ENCODE measurements around the gene DLG2. TPM values are rescaled to one million over a fixed set of nuclear protein-coding genes. Genes with fewer than 3 reads are reported as not detected.

DLG2 gene
- total and polyA plus RNA-seq, 2 of the 8 experiments (the other 6 are each of a cell fraction or from before 2014, with no cell fraction given): 1.7 to 14.3 TPM

DNA sequence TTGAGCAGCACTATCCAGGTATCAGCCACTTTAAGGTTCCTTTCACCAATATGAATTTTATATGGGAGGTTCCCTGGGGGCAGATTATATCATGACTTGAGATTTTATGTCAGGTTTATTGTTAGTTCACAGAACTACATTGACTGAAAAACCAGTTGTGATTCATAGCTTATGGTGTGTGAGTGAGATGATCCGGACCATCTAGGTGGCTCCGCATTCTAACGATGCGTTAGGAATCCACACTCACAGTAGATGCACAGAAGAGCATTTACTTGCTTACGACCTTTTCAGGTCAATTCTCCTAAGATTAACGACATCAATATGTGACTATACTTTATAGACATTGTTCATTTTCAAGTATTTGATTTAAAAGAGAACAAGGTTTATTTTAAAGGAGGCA is 1356.7 kb downstream of the DLG2 start:
- ChIA-PET CTCF (ENCODE audit: partially characterized antibody) (interaction anchor here (1.1 to 1.5 kb wide), 2 partner anchors 21 to 168 kb away, joined by 3 to 4 read pairs; no protein-coding TSS in a partner anchor), POLR2A (ENCODE audit: partially characterized antibody) (no interaction called here)
- no peak overlapping the region for H3K56ac ChIP-seq (replicated peaks; ENCODE audit: insufficient read length, low read depth, low read length)
- no peaks in the 10 kb centered on the region for H3K36me3 ChIP-seq (ENCODE audit: control insufficient read depth in 2 of 4, insufficient read depth in 4 of 4, low read length in 3 of 4)
- no peaks in the 10 kb centered on the region for H3K79me2 ChIP-seq (ENCODE audit: control insufficient read depth in 1 of 2, insufficient read depth in 2 of 2, low read length in 2 of 2)
- no peak overlapping the region for H4K5ac ChIP-seq (ENCODE audit: insufficient read length, low read depth, low read length)
- WGBS, 2 experiments (ENCODE audit: extremely low coverage in 1 of 2, insufficient coverage in 1 of 2, insufficient read length in 1 of 2, insufficient replicate concordance in 2 of 2, low coverage in 1 of 2, low lambda C conversion rate in 2 of 2, missing lambda C conversion rate in 1 of 2): 95% methylated on average over 6 of the region's 6 CpGs; no CpG with 5 or more reads in 1 of the 2 experiments
- H2BK12ac ChIP-seq (ENCODE audit: low read depth, low read length): no peak overlapping the region
- no peaks in the 10 kb centered on the region for H4K20me1 ChIP-seq (replicated peaks in 1 of 2; ENCODE audit: control insufficient read depth in 1 of 2, insufficient read depth in 2 of 2, low read length in 2 of 2)
- H3K18ac ChIP-seq (ENCODE audit: extremely low read depth, low read length): no peak overlapping the region
- H3K4ac ChIP-seq (replicated peaks; ENCODE audit: insufficient read length, low read depth, low read length): no peak overlapping the region
- H2AK5ac ChIP-seq (ENCODE audit: low read depth, low read length): no peak overlapping the region
- no peaks in the 10 kb centered on the region for H3K23me2 ChIP-seq (ENCODE audit: low read depth, low read length)
- no peak overlapping the region for H2BK5ac ChIP-seq (ENCODE audit: low read depth, low read length)
- no peaks in the 10 kb centered on the region for H3K9me3 ChIP-seq (ENCODE audit: insufficient read depth in 2 of 2, low read depth in 1 of 2, low read length in 1 of 2)
- no peak overlapping the region for H3K4me2 ChIP-seq (ENCODE audit: insufficient read depth in 1 of 2, low read depth in 2 of 2, low read length in 2 of 2)
- no peak overlapping the region for H2BK15ac ChIP-seq (ENCODE audit: low read length)
- H2BK120ac ChIP-seq (replicated peaks; ENCODE audit: low read depth, low read length): no peak overlapping the region
- no peaks in the 10 kb centered on the region for H3K79me1 ChIP-seq (ENCODE audit: low read depth, low read length)
- no peak overlapping the region for H3K9ac ChIP-seq (replicated peaks in 1 of 4; ENCODE audit: extremely low read depth in 1 of 4, low read depth in 3 of 4, low read length in 3 of 4)
- H3K14ac ChIP-seq (ENCODE audit: insufficient read length): no peak overlapping the region
- H3K4me3 ChIP-seq (ENCODE audit: extremely low read depth in 1 of 4, insufficient read depth in 2 of 4, low read depth in 3 of 4, low read length in 4 of 4): no peak overlapping the region
- DNase-seq (ENCODE audit: low read depth in 1 of 2, low spot score in 2 of 2): no peak
- FAIRE-seq: no peak
- H3K4me1 ChIP-seq (replicated peaks in 1 of 4; ENCODE audit: control insufficient read depth in 3 of 4, insufficient read depth in 4 of 4, low read length in 3 of 4): no peaks in the 10 kb centered on the region
- no peak overlapping the region for H2BK20ac ChIP-seq (ENCODE audit: low read length)
- no peak overlapping the region for H4K8ac ChIP-seq (ENCODE audit: extremely low read depth, insufficient read depth, low read length)
- H3K23ac ChIP-seq (ENCODE audit: insufficient read length): no peak overlapping the region
- no peaks in the 10 kb centered on the region for H3K27me3 ChIP-seq (replicated peaks in 1 of 4; ENCODE audit: control insufficient read depth in 3 of 4, extremely low read depth in 1 of 4, insufficient read depth in 3 of 4, low read length in 3 of 4)
- no peak overlapping the region for H2AFZ ChIP-seq (ENCODE audit: low read length)
- no peak overlapping the region for H3K27ac ChIP-seq (ENCODE audit: low read depth, low read length)
- no peak overlapping the region for H4K91ac ChIP-seq (replicated peaks; ENCODE audit: insufficient read length, low read length)
- TF ChIP-seq NANOG (IDR thresholded peaks at IDR 0.05; ENCODE audit: insufficient read depth, low read depth, low read length, poor library complexity, severe bottlenecking): no peak
- no peak for TF ChIP-seq CBX5 (IDR thresholded peaks at IDR 0.05; ENCODE audit: low read depth, low read length)
- no peak for TF ChIP-seq ASH2L (IDR thresholded peaks at IDR 0.05; ENCODE audit: low read length)
- TF ChIP-seq SIRT6 (IDR thresholded peaks at IDR 0.05; ENCODE audit: low read length): no peak
- TF ChIP-seq, protein P1, sequence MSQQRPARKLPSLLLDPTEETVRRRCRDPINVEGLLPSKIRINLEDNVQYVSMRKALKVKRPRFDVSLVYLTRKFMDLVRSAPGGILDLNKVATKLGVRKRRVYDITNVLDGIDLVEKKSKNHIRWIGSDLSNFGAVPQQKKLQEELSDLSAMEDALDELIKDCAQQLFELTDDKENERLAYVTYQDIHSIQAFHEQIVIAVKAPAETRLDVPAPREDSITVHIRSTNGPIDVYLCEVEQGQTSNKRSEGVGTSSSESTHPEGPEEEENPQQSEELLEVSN (IDR thresholded peaks at IDR 0.05): no peak
- TF ChIP-seq RFX5 (IDR thresholded peaks at IDR 0.05; ENCODE audit: borderline replicate concordance, low read depth, low read length): no peak
